NB4 (cell line): ENCODE measurements around the gene SPEF1.

Experiments
- MAX ChIP-seq: IDR thresholded peaks from 2 replicates; pipeline ENCODE4 v1.6.1; 2011; ENCODE audit warnings: low read depth, low read length
- MYC ChIP-seq: IDR thresholded peaks from 2 replicates; pipeline ENCODE4 v1.6.1; 2011; ENCODE audit warnings: low read depth, low read length
- POLR2A ChIP-seq: IDR thresholded peaks from 2 replicates; pipeline ENCODE4 v1.6.1; 2011; ENCODE audit warnings: mild to moderate bottlenecking; ENCODE audit not compliant: insufficient read length; ENCODE audit errors: extremely low read depth
- TF ChIP-seq, protein P1 (sequence below): IDR thresholded peaks from one replicate; pipeline ENCODE4 v1.5.1; 2012; ENCODE audit warnings: low read depth, low read length

DNA sequence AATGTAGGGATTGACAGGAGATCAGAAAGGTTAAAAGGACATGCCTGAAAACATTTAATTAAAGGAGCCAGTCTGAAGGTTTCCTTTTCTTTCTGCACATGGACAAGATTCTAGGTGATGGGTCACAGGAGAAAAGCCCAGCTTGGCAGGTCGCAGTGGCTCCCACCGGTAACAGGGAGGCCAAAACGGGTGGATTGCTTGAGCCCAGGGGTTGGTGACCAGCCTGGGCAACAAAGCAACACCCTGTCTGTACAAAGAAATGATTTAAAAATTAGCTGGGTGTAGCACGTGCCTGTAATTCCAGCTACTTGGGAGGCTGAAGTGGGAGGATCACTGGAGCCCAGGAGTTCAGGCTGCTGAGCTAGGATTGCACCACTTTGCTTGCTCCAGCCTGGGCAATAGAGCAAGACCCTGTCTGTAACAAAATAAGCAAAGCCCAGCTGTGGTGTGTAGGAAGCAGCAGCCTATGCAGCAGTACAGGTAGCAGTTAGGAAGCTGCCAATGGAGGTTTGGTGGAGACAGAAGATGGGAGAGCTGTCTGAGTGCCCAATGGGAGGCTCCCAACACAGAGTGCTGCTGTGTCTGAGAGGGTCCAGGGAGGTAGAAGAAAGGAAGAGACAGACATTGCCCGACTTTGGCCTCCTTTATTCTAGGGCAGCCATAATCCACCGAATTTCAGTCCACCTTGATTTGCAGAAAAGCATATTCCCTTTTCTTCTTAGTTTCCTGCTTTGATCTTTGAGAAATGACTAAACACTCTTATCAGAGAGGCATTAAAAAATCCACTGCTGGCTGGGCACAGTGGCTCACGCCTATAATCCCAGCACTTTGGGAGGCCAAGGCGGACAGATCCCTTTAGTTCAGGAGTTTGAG is 32.0 kb upstream of the SPEF1 start:
- TF ChIP-seq MYC (no peak), POLR2A (no peak), MAX (no peak)
- TF ChIP-seq, protein P1, sequence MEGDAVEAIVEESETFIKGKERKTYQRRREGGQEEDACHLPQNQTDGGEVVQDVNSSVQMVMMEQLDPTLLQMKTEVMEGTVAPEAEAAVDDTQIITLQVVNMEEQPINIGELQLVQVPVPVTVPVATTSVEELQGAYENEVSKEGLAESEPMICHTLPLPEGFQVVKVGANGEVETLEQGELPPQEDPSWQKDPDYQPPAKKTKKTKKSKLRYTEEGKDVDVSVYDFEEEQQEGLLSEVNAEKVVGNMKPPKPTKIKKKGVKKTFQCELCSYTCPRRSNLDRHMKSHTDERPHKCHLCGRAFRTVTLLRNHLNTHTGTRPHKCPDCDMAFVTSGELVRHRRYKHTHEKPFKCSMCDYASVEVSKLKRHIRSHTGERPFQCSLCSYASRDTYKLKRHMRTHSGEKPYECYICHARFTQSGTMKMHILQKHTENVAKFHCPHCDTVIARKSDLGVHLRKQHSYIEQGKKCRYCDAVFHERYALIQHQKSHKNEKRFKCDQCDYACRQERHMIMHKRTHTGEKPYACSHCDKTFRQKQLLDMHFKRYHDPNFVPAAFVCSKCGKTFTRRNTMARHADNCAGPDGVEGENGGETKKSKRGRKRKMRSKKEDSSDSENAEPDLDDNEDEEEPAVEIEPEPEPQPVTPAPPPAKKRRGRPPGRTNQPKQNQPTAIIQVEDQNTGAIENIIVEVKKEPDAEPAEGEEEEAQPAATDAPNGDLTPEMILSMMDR: no peak
